ENCODE measurements around the gene LIN37. TPM values are rescaled to one million over a fixed set of nuclear protein-coding genes. Genes with fewer than 3 reads are reported as not detected.

The LIN37 gene
- total RNA-seq, 1 experiment from 2014 or later, result 10.1 TPM

GRCh38 chr19:35754370-35755130, 6.2 kb downstream of the LIN37 start:
- no peak for ATAC-seq
- CTCF ChIA-PET, result no interaction called here

More at GRCh38 chr19:35754370-35755130, 6.2 kb downstream of the LIN37 start:
- no peaks in the 10 kb centered on the region for H3K9me2 ChIP-seq (ENCODE audit: insufficient read depth)
- H3K79me2 ChIP-seq (ENCODE audit: insufficient read depth, low read length), result peaks cover 12% of the 10 kb centered on the region
- no peaks in the 10 kb centered on the region for H3K9me3 ChIP-seq (ENCODE audit: control insufficient read depth in 1 of 2, insufficient read depth in 1 of 2, low read depth in 1 of 2, low read length in 2 of 2)
- no peak overlapping the region for H2AFZ ChIP-seq (ENCODE audit: low read depth, low read length, poor library complexity, severe bottlenecking)
- no peak overlapping the region for H3K4me2 ChIP-seq (ENCODE audit: low read length)
- no peak for DNase-seq (ENCODE audit: low read depth, low spot score)
- H3K27me3 ChIP-seq (ENCODE audit: insufficient read depth, low read length), result no peaks in the 10 kb centered on the region
- TF ChIP-seq RAD21 (IDR thresholded peaks at IDR 0.05; ENCODE audit: low read depth), result no peak
- TF ChIP-seq JUND (IDR thresholded peaks at IDR 0.05), result no peak
- no peak for TF ChIP-seq EGR1 (IDR thresholded peaks at IDR 0.05; ENCODE audit: low read depth)
- TF ChIP-seq ZBTB33 (IDR thresholded peaks at IDR 0.05; ENCODE audit: extremely low read depth, insufficient replicate concordance, low read length), result no peak
- no peak for TF ChIP-seq CEBPB (IDR thresholded peaks at IDR 0.05; ENCODE audit: low read depth)
- TF ChIP-seq SRF (IDR thresholded peaks at IDR 0.05; ENCODE audit: low read depth), result no peak
- no peak for TF ChIP-seq SIN3A (IDR thresholded peaks at IDR 0.05; ENCODE audit: low read depth)
- no peak for TF ChIP-seq SP1 (IDR thresholded peaks at IDR 0.05; ENCODE audit: low read depth)
- TF ChIP-seq TCF7L2 (IDR thresholded peaks at IDR 0.05; ENCODE audit: borderline replicate concordance, extremely low read depth, insufficient read depth, insufficient read length), result no peak
- TF ChIP-seq FOSL1 (IDR thresholded peaks at IDR 0.05; ENCODE audit: low read depth), result no peak
- no peak for TF ChIP-seq POLR2A (IDR thresholded peaks at IDR 0.05; ENCODE audit: borderline replicate concordance, extremely low read depth, insufficient read depth, insufficient read length)
- TF ChIP-seq, protein P1, sequence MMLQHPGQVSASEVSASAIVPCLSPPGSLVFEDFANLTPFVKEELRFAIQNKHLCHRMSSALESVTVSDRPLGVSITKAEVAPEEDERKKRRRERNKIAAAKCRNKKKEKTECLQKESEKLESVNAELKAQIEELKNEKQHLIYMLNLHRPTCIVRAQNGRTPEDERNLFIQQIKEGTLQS (IDR thresholded peaks at IDR 0.05), result no peak
- TF ChIP-seq, protein P2, sequence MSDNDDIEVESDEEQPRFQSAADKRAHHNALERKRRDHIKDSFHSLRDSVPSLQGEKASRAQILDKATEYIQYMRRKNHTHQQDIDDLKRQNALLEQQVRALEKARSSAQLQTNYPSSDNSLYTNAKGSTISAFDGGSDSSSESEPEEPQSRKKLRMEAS (IDR thresholded peaks at IDR 0.05), result no peak
- TF ChIP-seq ZNF274 (IDR thresholded peaks at IDR 0.05; ENCODE audit: low read depth, low read length), result no peak
- TF ChIP-seq EZH2 (IDR thresholded peaks at IDR 0.05), result no peak
- TF ChIP-seq YY1 (IDR thresholded peaks at IDR 0.05; ENCODE audit: extremely low read depth, insufficient replicate concordance, low read depth, low read length), result no peak
- TF ChIP-seq ZFX (IDR thresholded peaks at IDR 0.05), result no peak
- TF ChIP-seq CBX3 (IDR thresholded peaks at IDR 0.05; ENCODE audit: low read depth), result no peak
- no peak overlapping the region for H3K4me3 ChIP-seq (replicated peaks in 1 of 2; ENCODE audit: low read depth in 1 of 2, low read length in 2 of 2)
- no peak overlapping the region for H3K9ac ChIP-seq (ENCODE audit: low read length)
- ChIA-PET RAD21 (ENCODE audit: low non-redundant PET in 1 of 2, low total read pairs in 2 of 2, uncharacterized antibody in 2 of 2, unreplicated experiment in 2 of 2) (no interaction called here), POLR2A (no interaction called here)
- no peaks in the 10 kb centered on the region; a peak in 1 of 4 replicates for H3K36me3 ChIP-seq (ENCODE audit: control insufficient read depth in 1 of 2, insufficient read depth in 2 of 2, low read length in 2 of 2)
- H3K4me1 ChIP-seq (ENCODE audit: control insufficient read depth in 1 of 2, insufficient read depth in 2 of 2, low read length in 2 of 2), result peaks cover 17 to 18% of the 10 kb centered on the region in 2 experiments
- no peak overlapping the region for H3K27ac ChIP-seq (ENCODE audit: low read depth, low read length)
- no peaks in the 10 kb centered on the region for H4K20me1 ChIP-seq (ENCODE audit: insufficient read depth)
- intact Hi-C loops (cut with micrococcal nuclease), result no loop called here
- BruUV-seq (replicated peaks), result no TSS peak

Data from HCT116 (cell line).